ENCODE data around the gene ZC3H6.
"Not testable (repeated sequence)": the region's sequence is repeated elsewhere in the genome, so short reads cannot be mapped to it uniquely, and the experiment has no call there.

Gene ZC3H6

GRCh38 chr2:112276954-112277353 is 1.6 kb downstream of the ZC3H6 start:
- 87 to 100% methylated on average over 2 to 3 of the region's 5 CpGs for WGBS, 2 experiments
- no peaks in the 10 kb centered on the region for H3K9me3 ChIP-seq (ENCODE audit: control insufficient read depth, low read length)

GRCh38 chr2:112277596-112278220 is 2.3 kb downstream of the ZC3H6 start:
- H3K9me3 ChIP-seq (ENCODE audit: control insufficient read depth, low read length), result no peaks in the 10 kb centered on the region
- 96 to 98% methylated on average over 4 of the region's 5 CpGs for WGBS, 2 experiments

More at GRCh38 chr2:112276954-112277353, 1.6 kb downstream of the ZC3H6 start:
- Histone ChIP-seq H3K4me1 (ENCODE audit: control insufficient read depth, insufficient read depth, low read length) (no peaks in the 10 kb centered on the region), H3K4me3 (ENCODE audit: insufficient read depth, low read depth, low read length) (no peak overlapping the region), H3K36me3 (ENCODE audit: control insufficient read depth, insufficient read depth, low read length) (no peaks in the 10 kb centered on the region), H3K27ac (ENCODE audit: insufficient read depth, low read depth, low read length, poor library complexity, severe bottlenecking) (no peak overlapping the region), H3K27me3 (ENCODE audit: control insufficient read depth, insufficient read depth, low read length, poor library complexity, severe bottlenecking) (no peaks in the 10 kb centered on the region)

GRCh38 chr2:112282066-112282465 is 6.7 kb downstream of the ZC3H6 start:
- not testable (repeated sequence) for H3K4me1 ChIP-seq (ENCODE audit: control insufficient read depth, insufficient read depth, low read length); H3K36me3 ChIP-seq (ENCODE audit: control insufficient read depth, insufficient read depth, low read length); H3K4me3 ChIP-seq (ENCODE audit: insufficient read depth, low read depth, low read length); H3K9me3 ChIP-seq (ENCODE audit: control insufficient read depth, low read length); H3K27ac ChIP-seq (ENCODE audit: insufficient read depth, low read depth, low read length, poor library complexity, severe bottlenecking); H3K27me3 ChIP-seq (ENCODE audit: control insufficient read depth, insufficient read depth, low read length, poor library complexity, severe bottlenecking)
- 91 to 92% methylated on average over 4 of the region's 4 CpGs for WGBS, 2 experiments

More at GRCh38 chr2:112277596-112278220, 2.3 kb downstream of the ZC3H6 start:
- no peaks in the 10 kb centered on the region for H3K36me3 ChIP-seq (ENCODE audit: control insufficient read depth, insufficient read depth, low read length)
- no peaks in the 10 kb centered on the region for H3K4me1 ChIP-seq (ENCODE audit: control insufficient read depth, insufficient read depth, low read length)
- no peaks in the 10 kb centered on the region for H3K27me3 ChIP-seq (ENCODE audit: control insufficient read depth, insufficient read depth, low read length, poor library complexity, severe bottlenecking)
- H3K4me3 ChIP-seq (ENCODE audit: insufficient read depth, low read depth, low read length), result no peak overlapping the region
- no peak overlapping the region for H3K27ac ChIP-seq (ENCODE audit: insufficient read depth, low read depth, low read length, poor library complexity, severe bottlenecking)

GRCh38 chr2:112283535-112283934 is 8.1 kb downstream of the ZC3H6 start:
- H3K36me3 ChIP-seq (ENCODE audit: control insufficient read depth, insufficient read depth, low read length), result not testable (repeated sequence)

GRCh38 chr2:112290088-112290487 is 14.7 kb downstream of the ZC3H6 start:
- Histone ChIP-seq H3K9me3 (ENCODE audit: control insufficient read depth, low read length) (no peaks in the 10 kb centered on the region), H3K27me3 (ENCODE audit: control insufficient read depth, insufficient read depth, low read length, poor library complexity, severe bottlenecking) (no peaks in the 10 kb centered on the region), H3K27ac (ENCODE audit: insufficient read depth, low read depth, low read length, poor library complexity, severe bottlenecking) (no peak overlapping the region), H3K4me3 (ENCODE audit: insufficient read depth, low read depth, low read length) (no peak overlapping the region), H3K36me3 (ENCODE audit: control insufficient read depth, insufficient read depth, low read length) (no peaks in the 10 kb centered on the region), H3K4me1 (ENCODE audit: control insufficient read depth, insufficient read depth, low read length) (no peaks in the 10 kb centered on the region)
- WGBS, 2 experiments, result 89 to 98% methylated on average over 3 of the region's 3 CpGs

More at GRCh38 chr2:112283535-112283934, 8.1 kb downstream of the ZC3H6 start:
- H3K27ac ChIP-seq (ENCODE audit: insufficient read depth, low read depth, low read length, poor library complexity, severe bottlenecking); H3K27me3 ChIP-seq (ENCODE audit: control insufficient read depth, insufficient read depth, low read length, poor library complexity, severe bottlenecking); H3K9me3 ChIP-seq (ENCODE audit: control insufficient read depth, low read length); H3K4me3 ChIP-seq (ENCODE audit: insufficient read depth, low read depth, low read length); H3K4me1 ChIP-seq (ENCODE audit: control insufficient read depth, insufficient read depth, low read length): not testable (repeated sequence)
- WGBS, 2 experiments, result 92 to 100% methylated on average over 1 of the region's 2 CpGs

GRCh38 chr2:112290648-112291047 is 15.3 kb downstream of the ZC3H6 start:
- Histone ChIP-seq H3K4me1 (ENCODE audit: control insufficient read depth, insufficient read depth, low read length) (no peaks in the 10 kb centered on the region), H3K36me3 (ENCODE audit: control insufficient read depth, insufficient read depth, low read length) (no peaks in the 10 kb centered on the region), H3K27me3 (ENCODE audit: control insufficient read depth, insufficient read depth, low read length, poor library complexity, severe bottlenecking) (no peaks in the 10 kb centered on the region), H3K4me3 (ENCODE audit: insufficient read depth, low read depth, low read length) (no peak overlapping the region), H3K9me3 (ENCODE audit: control insufficient read depth, low read length) (no peaks in the 10 kb centered on the region), H3K27ac (ENCODE audit: insufficient read depth, low read depth, low read length, poor library complexity, severe bottlenecking) (no peak overlapping the region)
- 90 to 100% methylated on average over 1 of the region's 1 CpG for WGBS, 2 experiments

- Histone ChIP-seq H3K9me3 (ENCODE audit: control insufficient read depth, low read length) (no peaks in the 10 kb centered on the region), H3K27ac (ENCODE audit: insufficient read depth, low read depth, low read length, poor library complexity, severe bottlenecking) (no peak overlapping the region), H3K4me3 (ENCODE audit: insufficient read depth, low read depth, low read length) (no peak overlapping the region), H3K36me3 (ENCODE audit: control insufficient read depth, insufficient read depth, low read length) (no peaks in the 10 kb centered on the region), H3K27me3 (ENCODE audit: control insufficient read depth, insufficient read depth, low read length, poor library complexity, severe bottlenecking) (no peaks in the 10 kb centered on the region), H3K4me1 (ENCODE audit: control insufficient read depth, insufficient read depth, low read length) (no peaks in the 10 kb centered on the region)
- 92 to 97% methylated on average over 5 to 8 of the region's 8 CpGs for WGBS, 2 experiments
Measured at GRCh38 chr2:112293636-112294401, 18.4 kb downstream of the ZC3H6 start.

GRCh38 chr2:112295407-112296078 is 20.1 kb downstream of the ZC3H6 start:
- no peaks in the 10 kb centered on the region for H3K27me3 ChIP-seq (ENCODE audit: control insufficient read depth, insufficient read depth, low read length, poor library complexity, severe bottlenecking)
- no peak overlapping the region for H3K27ac ChIP-seq (ENCODE audit: insufficient read depth, low read depth, low read length, poor library complexity, severe bottlenecking)
- 80 to 98% methylated on average over 1 to 3 of the region's 5 CpGs for whole genome bisulfite sequencing, 2 experiments
- no peak overlapping the region for H3K4me3 ChIP-seq (ENCODE audit: insufficient read depth, low read depth, low read length)
- no peaks in the 10 kb centered on the region for H3K9me3 ChIP-seq (ENCODE audit: control insufficient read depth, low read length)
- H3K4me1 ChIP-seq (ENCODE audit: control insufficient read depth, insufficient read depth, low read length), result no peaks in the 10 kb centered on the region
- no peaks in the 10 kb centered on the region for H3K36me3 ChIP-seq (ENCODE audit: control insufficient read depth, insufficient read depth, low read length)

GRCh38 chr2:112296407-112296806 is 21.0 kb downstream of the ZC3H6 start:
- Histone ChIP-seq H3K9me3 (ENCODE audit: control insufficient read depth, low read length) (no peaks in the 10 kb centered on the region), H3K4me1 (ENCODE audit: control insufficient read depth, insufficient read depth, low read length) (no peaks in the 10 kb centered on the region), H3K27ac (ENCODE audit: insufficient read depth, low read depth, low read length, poor library complexity, severe bottlenecking) (no peak overlapping the region), H3K4me3 (ENCODE audit: insufficient read depth, low read depth, low read length) (no peak overlapping the region), H3K36me3 (ENCODE audit: control insufficient read depth, insufficient read depth, low read length) (no peaks in the 10 kb centered on the region), H3K27me3 (ENCODE audit: control insufficient read depth, insufficient read depth, low read length, poor library complexity, severe bottlenecking) (no peaks in the 10 kb centered on the region)
- WGBS, 2 experiments, result 73 to 87% methylated on average over 1 to 2 of the region's 2 CpGs

- Histone ChIP-seq H3K27me3 (ENCODE audit: control insufficient read depth, insufficient read depth, low read length, poor library complexity, severe bottlenecking) (no peaks in the 10 kb centered on the region), H3K9me3 (ENCODE audit: control insufficient read depth, low read length) (no peaks in the 10 kb centered on the region), H3K4me3 (ENCODE audit: insufficient read depth, low read depth, low read length) (no peak overlapping the region), H3K27ac (ENCODE audit: insufficient read depth, low read depth, low read length, poor library complexity, severe bottlenecking) (no peak overlapping the region), H3K36me3 (ENCODE audit: control insufficient read depth, insufficient read depth, low read length) (no peaks in the 10 kb centered on the region), H3K4me1 (ENCODE audit: control insufficient read depth, insufficient read depth, low read length) (no peaks in the 10 kb centered on the region)
Measured at GRCh38 chr2:112301171-112301584, 25.8 kb downstream of the ZC3H6 start.
